Measurements from ENCODE around the gene TRIP13. TPM values are rescaled to one million over a fixed set of nuclear protein-coding genes. Genes with fewer than 3 reads are reported as not detected.
"Not testable (repeated sequence)": the region's sequence is repeated elsewhere in the genome, so short reads cannot be mapped to it uniquely, and the experiment has no call there.

TRIP13 gene
- total RNA-seq = 20.8 and 24.1 TPM in 2 replicates

DNA sequence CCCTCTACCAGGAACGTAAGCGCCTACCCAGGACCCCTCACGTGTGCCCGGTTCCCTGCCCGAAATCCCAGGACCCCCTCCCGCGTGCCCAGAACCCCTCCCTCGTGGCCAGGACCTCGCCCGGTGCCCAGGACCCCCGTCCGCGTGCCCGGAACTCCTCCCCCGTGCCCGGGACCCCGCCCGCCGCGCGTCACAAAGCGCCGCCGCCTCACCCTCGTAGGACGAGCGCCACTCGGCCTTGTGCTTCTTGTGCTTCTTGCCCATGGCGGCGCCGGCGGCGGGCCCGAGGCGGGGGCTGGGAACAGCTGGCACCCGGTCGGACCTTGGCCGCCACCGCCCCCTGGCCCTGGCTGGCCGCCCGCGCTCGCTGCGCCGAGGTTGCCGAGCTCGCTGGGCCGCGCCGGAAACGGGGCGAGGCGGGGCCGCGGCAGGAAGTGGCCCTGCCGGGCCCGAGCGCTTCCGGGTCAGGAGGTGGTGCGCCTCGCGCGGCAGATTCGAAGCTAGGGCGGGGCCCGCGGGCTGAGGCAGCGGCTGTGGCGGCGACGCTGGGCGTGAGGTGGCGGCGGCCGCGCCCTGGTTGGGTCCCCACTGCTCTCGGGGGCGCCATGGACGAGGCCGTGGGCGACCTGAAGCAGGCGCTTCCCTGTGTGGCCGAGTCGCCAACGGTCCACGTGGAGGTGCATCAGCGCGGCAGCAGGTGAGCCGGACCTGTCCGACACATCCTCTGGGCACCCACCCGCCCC, at the start of gene TRIP13, which contains the start of gene BRD9:
TSS of gene TRIP13 (plus strand) at position 491 of the 743 bp plus-strand sequence. CDS start at position 606, 115 bp downstream.
TSS of gene BRD9 (minus strand) at position 408 of the 743 bp plus-strand sequence. CDS start at position 264, 144 bp downstream.
- intact Hi-C loops (cut with micrococcal nuclease) = loop anchor here (1.0 to 10.0 kb wide), 5 partner anchors 108 to 908 kb away; partner anchors contain the start of genes CEP72, NDUFS6 and ZDHHC11B

DNA sequence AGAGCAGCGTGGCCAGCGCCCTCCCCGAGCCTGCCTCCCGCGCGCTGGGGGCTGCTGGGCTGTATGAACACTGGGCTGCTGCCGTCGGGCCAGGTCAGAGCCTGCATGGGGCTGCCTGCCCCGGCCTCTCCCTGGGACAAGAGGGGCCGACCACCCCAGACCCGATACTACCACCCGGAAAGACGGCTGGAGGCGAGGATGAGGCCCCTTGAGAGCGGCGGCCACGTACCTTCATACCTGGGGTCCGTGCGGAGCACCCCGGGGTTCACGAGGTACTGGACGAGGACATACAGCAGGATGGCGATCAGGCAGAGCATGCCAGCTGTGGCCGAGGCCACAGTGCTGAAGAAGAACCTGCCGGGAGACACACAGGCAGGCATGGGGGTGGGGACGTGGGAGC, 49.3 kb upstream of the TRIP13 start:
- intact Hi-C loops (cut with micrococcal nuclease) = not testable (repeated sequence)

DNA sequence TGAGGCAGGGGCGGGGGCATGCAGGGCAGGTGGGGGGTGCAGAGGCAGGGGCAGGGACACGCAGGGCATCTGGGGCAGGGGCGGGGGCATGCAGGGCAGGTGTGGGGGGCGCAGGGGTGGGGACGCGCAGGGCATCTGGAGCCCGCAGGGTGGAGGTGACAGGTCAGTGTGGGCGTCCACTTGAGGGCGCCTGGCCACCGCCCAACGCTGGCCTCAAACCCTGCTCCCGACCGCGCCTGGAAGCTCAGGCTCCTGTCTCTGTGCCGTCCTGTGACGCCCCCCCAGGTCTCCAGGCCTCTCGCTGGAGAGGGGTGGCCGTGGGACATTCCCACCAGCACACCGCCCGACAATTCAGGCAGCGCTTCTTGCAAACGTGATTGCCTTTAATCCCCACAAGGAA, 48.8 kb upstream of the TRIP13 start:
- intact Hi-C loops (cut with micrococcal nuclease) = not testable (repeated sequence)

GRCh38 chr5:844426-844825, 48.3 kb upstream of the TRIP13 start:
- intact Hi-C loops (cut with micrococcal nuclease) = not testable (repeated sequence)

- intact Hi-C loops (cut with micrococcal nuclease) = loop anchor here (5.0 kb wide), 1 partner anchor 88 kb away; no protein-coding TSS in a partner anchor
Observed at GRCh38 chr5:845031-845675, 47.5 kb upstream of the TRIP13 start.

- intact Hi-C loops (cut with micrococcal nuclease) = loop anchor here (5.0 kb wide), 1 partner anchor 89 kb away; no protein-coding TSS in a partner anchor
Observed at GRCh38 chr5:845676-846601, 46.7 kb upstream of the TRIP13 start.

DNA sequence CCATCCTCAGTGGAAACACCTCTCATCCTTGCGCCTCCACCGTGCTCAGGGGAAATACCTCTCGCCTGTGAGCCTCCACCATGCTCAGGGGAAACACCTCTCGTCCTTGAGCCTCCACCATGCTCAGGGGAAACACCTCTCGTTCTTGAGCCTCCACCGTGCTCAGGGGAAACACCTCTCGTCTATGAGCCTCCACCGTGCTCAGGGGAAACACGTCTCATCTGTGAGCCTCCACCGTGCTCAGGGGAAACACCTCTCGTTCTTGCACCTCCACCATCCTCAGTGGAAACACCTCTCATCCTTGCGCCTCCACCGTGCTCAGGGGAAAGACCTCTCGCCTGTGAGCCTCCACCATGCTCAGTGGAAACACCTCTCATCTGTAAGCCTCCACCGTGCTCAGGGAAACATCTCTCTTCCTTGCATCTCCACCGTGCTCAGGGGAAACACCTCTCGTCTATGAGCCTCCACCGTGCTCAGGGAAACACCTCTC, 46.0 kb upstream of the TRIP13 start:
- intact Hi-C loops (cut with micrococcal nuclease) = loop anchor here (5.0 kb wide), 1 partner anchor 89 kb away; no protein-coding TSS in a partner anchor

DNA sequence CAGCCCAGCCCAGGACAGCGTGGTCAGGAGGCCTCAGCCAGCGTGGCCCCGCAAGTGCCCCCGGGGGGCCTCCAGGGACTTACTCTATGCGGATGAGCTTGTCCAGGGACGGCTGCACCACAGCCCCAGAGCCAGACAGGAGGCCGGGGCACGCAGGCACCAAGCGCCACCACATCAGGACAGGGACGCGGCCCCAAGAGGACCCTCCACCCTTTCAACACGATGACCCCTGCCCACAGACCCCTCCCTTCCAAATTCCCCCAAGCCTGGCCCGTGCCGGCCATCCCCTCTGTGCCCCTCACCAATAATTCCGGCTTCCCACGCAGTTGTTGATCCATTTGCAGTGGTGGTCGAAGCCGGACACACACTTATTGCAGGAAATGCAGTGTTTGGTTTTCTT, 45.5 kb upstream of the TRIP13 start:
- intact Hi-C loops (cut with micrococcal nuclease) = loop anchor here (5.0 kb wide), 1 partner anchor 90 kb away; no protein-coding TSS in a partner anchor

DNA sequence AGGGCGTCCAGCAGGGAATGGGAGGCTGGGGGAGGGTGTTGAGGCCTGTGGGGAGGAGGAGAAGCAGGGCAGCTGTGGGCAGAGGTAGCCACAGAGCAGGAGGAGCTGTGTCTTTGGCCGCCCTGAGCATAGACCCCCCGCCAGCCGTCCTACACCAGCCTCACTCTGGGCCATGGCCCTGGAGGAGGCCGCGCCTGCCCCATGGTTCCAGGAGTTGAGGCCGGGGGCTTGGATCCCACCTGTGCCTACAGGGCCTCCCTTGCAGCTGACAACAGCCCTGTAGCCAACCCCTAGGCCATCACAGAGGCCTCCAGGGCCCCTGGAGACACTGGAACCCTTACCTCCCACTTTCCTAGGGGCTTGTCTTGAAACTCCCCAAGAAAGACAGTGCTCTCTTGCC, 44.9 kb upstream of the TRIP13 start:
- intact Hi-C loops (cut with micrococcal nuclease) = loop anchor here (5.0 kb wide), 1 partner anchor 90 kb away; no protein-coding TSS in a partner anchor

GRCh38 chr5:848671-849111, 44.0 kb upstream of the TRIP13 start:
- intact Hi-C loops (cut with micrococcal nuclease) = loop anchor here (5.0 kb wide), 1 partner anchor 91 kb away; no protein-coding TSS in a partner anchor

DNA sequence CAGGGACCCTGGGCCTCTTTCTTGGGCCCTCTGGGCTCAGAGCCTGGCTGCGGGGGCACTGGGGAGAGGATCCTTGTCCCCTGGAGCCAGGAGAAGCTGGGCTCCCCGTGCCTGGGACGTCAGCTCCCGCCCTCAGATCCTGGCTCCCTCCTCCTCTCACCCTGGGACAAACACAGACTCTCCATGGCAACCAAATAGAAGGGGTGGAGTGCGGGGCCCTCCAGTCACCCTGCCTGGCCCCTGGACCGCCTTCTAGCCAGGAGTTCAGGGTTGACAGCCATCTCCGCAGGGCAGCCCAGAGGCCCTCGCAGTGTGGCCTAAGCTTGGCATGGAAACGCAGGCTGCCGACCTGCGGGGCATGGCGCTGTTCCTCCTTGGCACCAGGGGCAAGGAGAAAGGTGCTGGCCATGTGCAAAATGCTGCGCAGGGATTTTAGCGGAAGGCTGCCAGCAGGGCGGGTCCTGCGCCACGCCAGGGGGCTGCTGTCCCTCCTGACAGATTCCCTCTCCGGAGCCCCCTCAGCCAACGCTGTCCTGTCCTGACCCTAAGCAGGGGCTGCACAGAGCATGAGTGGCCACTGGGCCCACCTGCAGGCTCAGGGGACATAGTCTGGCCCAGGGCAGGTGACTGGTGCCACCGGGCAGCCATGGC, 42.9 kb upstream of the TRIP13 start:
- intact Hi-C loops (cut with micrococcal nuclease) = loop anchor here (5.0 kb wide), 1 partner anchor 92 kb away; no protein-coding TSS in a partner anchor

DNA sequence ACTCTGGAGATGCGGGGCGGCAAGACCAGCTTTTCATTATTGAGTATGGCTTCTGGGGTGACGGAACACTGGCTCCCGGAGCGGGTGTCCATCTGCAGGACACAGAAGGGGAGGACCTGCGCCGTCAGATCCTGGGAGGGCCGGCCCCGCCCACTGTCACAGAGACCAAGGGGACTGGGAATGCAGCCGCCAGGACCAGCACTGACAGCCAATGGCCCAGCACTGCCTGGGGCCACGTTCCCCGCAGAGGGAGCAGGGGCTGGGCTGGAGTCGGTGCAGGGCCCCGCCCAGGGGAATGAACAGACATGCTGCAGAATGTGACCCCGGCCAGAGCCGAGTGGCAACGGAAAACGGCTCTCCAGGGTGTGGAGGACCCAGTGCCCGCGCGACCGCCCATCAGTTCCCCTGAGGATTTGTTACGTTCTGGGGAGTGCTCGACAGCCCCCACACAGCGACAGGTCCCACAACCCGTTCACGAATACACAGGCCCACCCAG, 42.1 kb upstream of the TRIP13 start, which contains the start of gene ZDHHC11:
TSS of gene ZDHHC11 (minus strand) at position 476 of the 496 bp plus-strand sequence. CDS start at position 92, 384 bp downstream.
- intact Hi-C loops (cut with micrococcal nuclease) = no loop called here

- intact Hi-C loops (cut with micrococcal nuclease) = no loop called here
Observed at GRCh38 chr5:851076-851475, 41.6 kb upstream of the TRIP13 start.

GRCh38 chr5:851553-851952, 41.1 kb upstream of the TRIP13 start:
- intact Hi-C loops (cut with micrococcal nuclease) = no loop called here

GRCh38 chr5:852018-852417, 40.7 kb upstream of the TRIP13 start:
- intact Hi-C loops (cut with micrococcal nuclease) = no loop called here

DNA sequence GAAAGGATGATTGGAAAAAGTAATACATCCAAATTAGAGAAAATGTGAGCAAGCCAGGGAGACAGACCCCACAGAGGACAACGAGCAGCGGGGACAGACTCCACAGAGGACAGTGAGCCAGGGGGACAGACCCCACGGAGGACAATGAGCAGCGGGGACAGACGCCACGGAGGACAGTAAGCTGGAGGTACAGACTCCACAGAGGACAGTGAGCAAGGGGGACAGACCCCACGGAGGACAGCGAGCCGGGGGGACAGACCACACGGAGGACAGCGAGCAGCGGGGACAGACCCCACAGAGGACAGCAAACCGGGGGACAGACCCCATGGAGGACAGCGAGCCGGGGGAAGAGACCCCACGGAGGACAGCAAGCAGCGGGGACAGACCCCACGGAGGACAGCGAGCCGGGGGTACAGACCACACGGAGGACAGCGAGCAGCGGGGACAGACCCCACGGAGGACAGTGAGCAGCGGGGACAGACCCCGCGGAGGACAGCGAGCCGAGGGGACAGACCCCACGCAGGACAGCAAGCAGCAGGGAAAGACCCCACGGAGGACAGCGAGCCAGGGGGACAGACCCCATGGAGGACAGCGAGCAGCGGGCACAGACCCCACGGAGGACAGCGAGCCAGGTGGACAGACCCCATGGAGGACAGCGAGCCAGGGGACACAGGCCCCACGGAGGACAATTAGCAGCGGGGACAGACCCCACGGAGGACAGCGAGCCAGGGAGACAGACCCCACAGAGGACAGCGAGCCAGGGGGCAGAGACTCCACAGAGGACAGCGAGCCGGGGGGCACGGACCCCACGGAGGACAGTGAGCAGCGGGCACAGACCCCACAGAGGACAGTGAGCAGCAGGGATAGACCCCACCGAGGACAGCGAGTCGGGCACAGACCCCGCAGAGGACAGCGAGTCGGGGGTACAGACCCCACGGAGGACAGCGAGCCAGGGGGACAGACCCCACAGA, 40.0 kb upstream of the TRIP13 start:
- intact Hi-C loops (cut with micrococcal nuclease) = no loop called here

GRCh38 chr5:853416-854090, 39.1 kb upstream of the TRIP13 start:
- intact Hi-C loops (cut with micrococcal nuclease) = not testable (repeated sequence)

DNA sequence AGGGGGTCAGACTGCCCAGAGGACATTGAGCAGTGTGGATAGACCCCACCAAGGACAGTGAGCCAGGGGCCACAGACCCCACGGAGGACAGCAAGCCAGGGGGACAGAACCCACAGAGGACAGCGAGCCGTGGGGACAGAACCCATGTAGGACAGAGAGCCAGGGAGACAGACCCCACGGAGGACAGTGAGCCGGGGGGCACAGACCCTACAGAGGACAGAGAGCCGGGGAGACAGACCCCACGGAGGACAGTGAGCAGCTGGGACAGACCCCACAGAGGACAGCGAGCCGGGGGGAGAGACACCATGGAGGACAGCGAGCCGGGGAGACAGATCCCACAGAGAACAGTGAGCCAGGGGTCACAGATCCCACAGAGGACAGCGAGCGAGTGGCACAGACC, 38.5 kb upstream of the TRIP13 start:
- intact Hi-C loops (cut with micrococcal nuclease) = no loop called here
